K562 (cell line): Measurements from ENCODE around the gene ECM1. TPM values are rescaled to one million over a fixed set of nuclear protein-coding genes. Genes with fewer than 3 reads are reported as not detected.
A peak's percentile ranks its signal among the peaks of the same experiment; 100 is the strongest.

ENCODE experiments used
- ARID2 ChIP-seq: fragments of 450-650 bp; IDR thresholded peaks from 2 replicates; pipeline ENCODE4 v1.6.1; 2017; ENCODE audit warnings: antibody characterized with exemption, mild to moderate bottlenecking
- DPF2 ChIP-seq: fragments of 450-650 bp; IDR thresholded peaks from 2 replicates; pipeline ENCODE4 v1.6.1; 2016
- NR2F6 ChIP-seq: fragments of 450-650 bp; formaldehyde crosslinking; IDR thresholded peaks from 2 replicates; pipeline ENCODE4 v1.4.0; 2020; ENCODE audit warnings: mild to moderate bottlenecking
- PHB2 ChIP-seq: fragments of 450-650 bp; IDR thresholded peaks from 2 replicates; pipeline ENCODE4 v1.6.1; 2017; ENCODE audit warnings: low read depth
- PRDM10 ChIP-seq: fragments of 450-650 bp; IDR thresholded peaks from 2 replicates; pipeline ENCODE4 v1.6.1; 2018; ENCODE audit not compliant: partially characterized antibody
- RBM39 ChIP-seq: fragments of 200-400 bp; formaldehyde crosslinking; optimal IDR thresholded peaks from 2 replicates; pipeline ENCODE3; 2018; ENCODE audit warnings: low read depth, low read length
- RFX7 ChIP-seq: fragments of 250-450 bp; sonication (Bioruptor Pico); IDR thresholded peaks from 2 replicates; pipeline ENCODE4 v1.5.1; 2021; ENCODE audit warnings: mild to moderate bottlenecking
- ZNF280B ChIP-seq: fragments of 250-450 bp; sonication (Bioruptor Pico); IDR thresholded peaks from 2 replicates; pipeline ENCODE4 v1.5.1; 2021; ENCODE audit warnings: mild to moderate bottlenecking
- ZNF347 ChIP-seq: fragments of 450-650 bp; formaldehyde crosslinking; IDR thresholded peaks from 2 replicates; pipeline ENCODE4 v1.4.0; 2020; ENCODE audit warnings: low read depth, mild to moderate bottlenecking, moderate library complexity
- ZNF589 ChIP-seq: fragments of 200-800 bp; sonication (Bioruptor generic); IDR thresholded peaks from 2 replicates; pipeline ENCODE4 v1.6.1; 2016; ENCODE audit warnings: low read depth, missing genetic modification characterization, missing compliant biosample characterization
- ZNF609 ChIP-seq: sonication (generic); formaldehyde crosslinking; IDR thresholded peaks from 2 replicates; pipeline ENCODE4 v1.8.1; 2023; ENCODE audit warnings: missing genetic modification reagents, mild to moderate bottlenecking, borderline replicate concordance
- polyA plus RNA-seq, 8 experiments: library from polyadenylated mRNA; depleted of rRNA in 4 of 8; stranded (reverse) in 5 of 8; unstranded in 3 of 8; fragments of >200 nt; fragmentation: Nextera tagmentation in 2 of 8; fragmentation: Illumina TruSeq in 1 of 8; extraction: Ambion mirVana in 2 of 8; extraction: Trizol in 1 of 8; gene quantifications; 2 replicates each; pipeline versions ENCODE4 v1.2.1 to v1.2.3, GENCODE V29; 2011 to 2014; ENCODE audit warnings: inconsistent platforms in 1 of 8, missing spikeins in 1 of 8
- total RNA-seq, 7 experiments: library from RNA; depleted of rRNA in 6 of 7; stranded (reverse); fragments of >200 nt in 6 of 7; fragmentation: Illumina TruSeq in 2 of 7; extraction: Trizol in 2 of 7; gene quantifications; 2 replicates each; pipeline versions ENCODE4 v1.2.1 to v1.2.3, GENCODE V29; 2011 to 2021; ENCODE audit warnings: low replicate concordance in 1 of 7
- TF ChIP-seq, protein P1 (sequence below): fragments of 250-450 bp; sonication (Bioruptor Pico); IDR thresholded peaks from 2 replicates; pipeline ENCODE4 v1.8.0; 2021; ENCODE audit warnings: borderline replicate concordance, mild to moderate bottlenecking, moderate library complexity; ENCODE audit not compliant: poor library complexity, severe bottlenecking
- TF ChIP-seq, protein P2 (sequence below): sonication (generic); formaldehyde crosslinking; IDR thresholded peaks from 2 replicates; pipeline ENCODE4 v1.8.0; 2022; ENCODE audit warnings: mild to moderate bottlenecking, missing genetic modification reagents
- TF ChIP-seq, protein P3 (sequence below): fragments of 250-450 bp; sonication (Bioruptor Pico); IDR thresholded peaks from 2 replicates; pipeline ENCODE4 v1.9.0; 2021; ENCODE audit warnings: mild to moderate bottlenecking

ECM1 gene
- total and polyA plus RNA-seq, 9 of the 15 experiments (the other 6 are each of a cell fraction or from before 2014, with no cell fraction given): 6.6 to 52.2 (median 12.8) TPM

- TF ChIP-seq ZNF609 (CRISPR knock-in tag) (no peak), ARID2 (no peak), DPF2 (no peak; the same call in none of the 2 replicates), RFX7 (CRISPR knock-in tag) (no peak), RBM39 (no peak), PRDM10 (peak; percentile 68), ZNF347 (CRISPR knock-in tag) (no peak), ZNF589 (no peak), ZNF280B (no peak), NR2F6 (CRISPR knock-in tag) (no peak), PHB2 (no peak)
- TF ChIP-seq, protein P1, sequence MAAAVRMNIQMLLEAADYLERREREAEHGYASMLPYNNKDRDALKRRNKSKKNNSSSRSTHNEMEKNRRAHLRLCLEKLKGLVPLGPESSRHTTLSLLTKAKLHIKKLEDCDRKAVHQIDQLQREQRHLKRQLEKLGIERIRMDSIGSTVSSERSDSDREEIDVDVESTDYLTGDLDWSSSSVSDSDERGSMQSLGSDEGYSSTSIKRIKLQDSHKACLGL (CRISPR knock-in tag): no peak
- TF ChIP-seq, protein P2, sequence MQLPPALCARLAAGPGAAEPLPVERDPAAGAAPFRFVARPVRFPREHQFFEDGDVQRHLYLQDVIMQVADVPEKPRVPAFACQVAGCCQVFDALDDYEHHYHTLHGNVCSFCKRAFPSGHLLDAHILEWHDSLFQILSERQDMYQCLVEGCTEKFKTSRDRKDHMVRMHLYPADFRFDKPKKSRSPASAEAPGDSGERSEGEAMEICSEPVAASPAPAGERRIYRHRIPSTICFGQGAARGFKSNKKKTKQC (CRISPR knock-in tag): no peak
- TF ChIP-seq, protein P3, sequence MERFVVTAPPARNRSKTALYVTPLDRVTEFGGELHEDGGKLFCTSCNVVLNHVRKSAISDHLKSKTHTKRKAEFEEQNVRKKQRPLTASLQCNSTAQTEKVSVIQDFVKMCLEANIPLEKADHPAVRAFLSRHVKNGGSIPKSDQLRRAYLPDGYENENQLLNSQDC (CRISPR knock-in tag): no peak
Measured at GRCh38 chr1:150515328-150516049, 7.6 kb downstream of the ECM1 start, which contains the start of gene FALEC (continued).
